Esophagus squamous epithelium (tissue), 5 donors: ENCODE results near the gene GTF2H4. TPM values are rescaled to one million over a fixed set of nuclear protein-coding genes. Genes with fewer than 3 reads are reported as not detected.

Experiments used
- DNase-seq: peaks from one replicate; lab custom pipeline; 2025; lab: John Stamatoyannopoulos, UW
- H3K27ac ChIP-seq, 4 donors: fragments of 200-600 bp; sonication (generic); one replicate each; pipeline ENCODE4 v1.5.1; 2016 to 2019; ENCODE audit warnings: mild to moderate bottlenecking in 1 of 4
- H3K27me3 ChIP-seq, 4 donors: fragments of 200-600 bp; sonication (generic); 1 replicate in 3 of 4; 2 replicates in 1 of 4; pipeline versions ENCODE4 v1.5.1 to v1.6.0; 2017 to 2021; ENCODE audit warnings: antibody characterized with exemption in 1 of 4
- H3K36me3 ChIP-seq, 3 donors: fragments of 200-600 bp; sonication (generic); one replicate each; pipeline ENCODE4 v1.5.1; 2016 to 2019
- H3K4me1 ChIP-seq, 3 donors: fragments of 200-600 bp; sonication (generic); one replicate each; pipeline ENCODE4 v1.5.1; 2017 to 2019
- H3K4me3 ChIP-seq, 4 donors: fragments of 200-600 bp; sonication (generic); 1 replicate in 3 of 4; 2 replicates in 1 of 4; pipeline ENCODE4 v1.5.1; 2016 to 2019; ENCODE audit warnings: mild to moderate bottlenecking in 2 of 4, moderate library complexity in 1 of 4
- H3K9me3 ChIP-seq, 3 donors: fragments of 200-600 bp; sonication (generic); one replicate each; pipeline ENCODE4 v1.5.1; 2016 to 2019
- CTCF ChIP-seq, 6 experiments: fragments of 450-650 bp in 4 of 6; fragments of 200-600 bp in 2 of 6; sonication (generic) in 2 of 6; IDR thresholded peaks; one replicate each; pipeline ENCODE4 v1.5.1; 2016 to 2019; ENCODE audit warnings: antibody characterized with exemption in 6 of 6, mild to moderate bottlenecking in 4 of 6, moderate library complexity in 4 of 6
- POLR2A ChIP-seq, 4 donors: fragments of 450-650 bp; IDR thresholded peaks; one replicate each; pipeline ENCODE4 v1.6.1; 2017; ENCODE audit warnings: antibody characterized with exemption in 4 of 4, mild to moderate bottlenecking in 4 of 4, moderate library complexity in 3 of 4
- WGBS, 2 donors: methylation state at CpG; one replicate each; pipeline ENCODE4 v1.1.5; 2018; 5-methylcytosine and 5-hydroxymethylcytosine counted together
- intact Hi-C: fragments of 100-400 bp; cut with DNase I; formaldehyde crosslinking; loops from one replicate; pipeline ENCODE4 v1.15.0; 2022
- total RNA-seq, 4 donors: library from RNA; depleted of rRNA; stranded (reverse); fragments of >200 nt; gene quantifications; one replicate each; pipeline ENCODE4 v1.1.0, GENCODE V29; 2016
- donor health status: DM: yes; HTN: yes; CAD: no.

The GTF2H4 gene
- total RNA-seq, 4 donors from 2014 or later = 10.3 to 26.7 (median 12.4) TPM

GRCh38 chr6:30876039-30876730 lies 31.8 kb upstream of the GTF2H4 start:
- Histone ChIP-seq H3K4me1 (peaks cover 18 to 47% (median 29%) of the 10 kb centered on the region in 3 donors), H3K36me3 (no peaks in the 10 kb centered on the region), H3K9me3 (peaks cover 0 to 12% (median 0%) of the 10 kb centered on the region in 3 donors), H3K27ac (peak overlapping the region; percentile 79 to 90 (median 88)), H3K4me3 (no peak overlapping the region), H3K27me3 (no peaks in the 10 kb centered on the region)
- TF ChIP-seq POLR2A (IDR thresholded peaks at IDR 0.05) (no peak), CTCF (IDR thresholded peaks at IDR 0.05) (peak in 1 of 6 experiments; percentile 13)
- no peak for DNase-seq
- intact Hi-C loops = loop anchor here (5.0 kb wide), 1 partner anchor 49 kb away; no protein-coding TSS in a partner anchor
- WGBS, 2 donors = 23 to 31% methylated on average over 4 of the region's 4 CpGs

- intact Hi-C loops = loop anchor here (5.0 kb wide), 1 partner anchor 50 kb away; no protein-coding TSS in a partner anchor
- H3K4me1 ChIP-seq = peaks cover 27 to 61% (median 40%) of the 10 kb centered on the region in 3 donors
Observed at GRCh38 chr6:30877419-30878262, 30.4 kb upstream of the GTF2H4 start.

GRCh38 chr6:30879684-30880427 lies 28.2 kb upstream of the GTF2H4 start:
- Histone ChIP-seq H3K36me3 (no peaks in the 10 kb centered on the region), H3K9me3 (no peaks in the 10 kb centered on the region), H3K4me1 (peaks cover 30 to 80% (median 47%) of the 10 kb centered on the region in 3 donors), H3K27ac (no peak overlapping the region), H3K4me3 (no peak overlapping the region), H3K27me3 (no peaks in the 10 kb centered on the region)
- 79 to 81% methylated on average over 6 to 8 of the region's 8 CpGs for WGBS, 2 donors
- intact Hi-C loops = loop anchor here (5.0 to 10.0 kb wide), 3 partner anchors 53 to 195 kb away; partner anchors contain the start of genes FLOT1, IER3 and PPP1R18
- no peak for DNase-seq
- TF ChIP-seq CTCF (IDR thresholded peaks at IDR 0.05) (no peak), POLR2A (IDR thresholded peaks at IDR 0.05) (no peak)

More at GRCh38 chr6:30877419-30878262, 30.4 kb upstream of the GTF2H4 start:
- H3K4me3 ChIP-seq = peak overlapping the region; percentile 6 to 60 (median 31)
- H3K27ac ChIP-seq = peak overlapping the region; percentile 79 to 90 (median 88)
- WGBS, 2 donors = 16 to 18% methylated on average over 10 to 12 of the region's 15 CpGs
- TF ChIP-seq CTCF (IDR thresholded peaks at IDR 0.05) = peak; percentile 81 to 97 (median 94)
- TF ChIP-seq POLR2A (IDR thresholded peaks at IDR 0.05) = no peak
- H3K27me3 ChIP-seq = no peaks in the 10 kb centered on the region
- DNase-seq = peak; percentile 39
- no peaks in the 10 kb centered on the region for H3K9me3 ChIP-seq
- H3K36me3 ChIP-seq = no peaks in the 10 kb centered on the region

- 87 to 89% methylated on average over 5 to 7 of the region's 16 CpGs for WGBS, 2 donors
- peak overlapping the region in 1 of 4 donors; percentile 99 for H3K27ac ChIP-seq
- intact Hi-C loops = loop anchor here (5.0 to 10.0 kb wide), 2 partner anchors 138 to 196 kb away; partner anchors contain the start of genes FLOT1, IER3 and PPP1R18
- no peak overlapping the region for H3K4me3 ChIP-seq
- H3K9me3 ChIP-seq = no peaks in the 10 kb centered on the region
- H3K27me3 ChIP-seq = no peaks in the 10 kb centered on the region
- TF ChIP-seq CTCF (IDR thresholded peaks at IDR 0.05) (no peak), POLR2A (IDR thresholded peaks at IDR 0.05) (no peak)
- DNase-seq = no peak
- H3K4me1 ChIP-seq = peaks cover 30 to 81% (median 52%) of the 10 kb centered on the region in 3 donors
- no peaks in the 10 kb centered on the region for H3K36me3 ChIP-seq
Observed at GRCh38 chr6:30880698-30881252, 27.2 kb upstream of the GTF2H4 start.
